T follicular helper cell (primary cell): ENCODE results near the gene CD80.
"Not testable (repeated sequence)": the region's sequence is repeated elsewhere in the genome, so short reads cannot be mapped to it uniquely, and the experiment has no call there.

Experiments used
- DNase-seq: peaks from one replicate; pipeline ENCODE4 v3.0.0-alpha.2; 2020; ENCODE audit warnings: low read depth
- total RNA-seq, 2 experiments: gene quantifications; one replicate each; lab custom pipeline; 2026; lab: John Stamatoyannopoulos, UW

CD80 gene
- 1.9 to 3.0 reads per million in 2 experiments for total RNA-seq

GRCh38 chr3:119559441-119559963 is at the start of gene CD80:
TSS of gene CD80 (minus strand) at chr3:119559614. CDS start at chr3:119557728, 1,886 bp downstream.
- peak; percentile 15 for DNase-seq

GRCh38 chr3:119608405-119609000 is 49.1 kb upstream of the CD80 start:
- DNase-seq = no peak

DNA sequence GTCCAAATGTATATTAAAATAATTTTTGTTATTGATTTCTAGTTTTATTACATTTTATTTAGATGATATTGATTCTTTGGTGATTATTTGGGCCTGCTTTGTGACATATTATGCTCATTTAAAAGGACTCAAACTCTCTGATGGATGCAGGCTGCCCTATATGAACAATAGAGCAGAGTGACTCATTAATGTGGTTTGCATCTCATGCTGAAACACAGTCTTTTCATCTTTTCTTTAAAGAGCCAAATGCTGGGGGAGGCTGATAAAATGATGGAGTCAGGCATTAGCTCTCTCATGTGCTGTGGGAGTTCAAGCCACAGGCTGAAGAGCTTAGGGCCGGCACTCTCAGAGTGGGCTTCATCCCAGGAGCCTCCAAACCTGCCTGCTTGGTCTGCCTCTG is 45.5 kb upstream of the CD80 start:
- DNase-seq = no peak

DNA sequence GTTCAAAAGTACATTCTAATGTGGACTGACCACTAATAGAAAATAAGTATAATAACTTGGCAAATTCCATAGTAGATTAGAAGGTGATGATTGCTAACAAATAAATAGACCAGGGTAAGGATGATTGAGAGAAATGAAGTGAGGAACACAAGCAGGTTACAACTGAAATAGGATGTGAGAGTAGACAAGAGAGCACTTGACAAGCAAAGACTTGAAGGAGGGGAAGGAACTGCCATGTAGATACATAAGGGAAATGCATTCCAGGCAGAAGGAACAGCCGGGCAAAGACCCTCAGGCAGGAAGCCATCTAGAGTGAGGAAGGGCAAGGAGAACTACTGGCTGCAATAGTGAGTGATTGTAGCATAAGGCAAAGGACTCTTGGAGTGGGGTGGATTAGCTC is 43.3 kb upstream of the CD80 start:
- DNase-seq = no peak

- DNase-seq = no peak
These were observed 41.7 kb upstream of the CD80 start for GRCh38 chr3:119601154-119601553.

- DNase-seq = no peak
These were observed 41.3 kb upstream of the CD80 start for GRCh38 chr3:119600732-119601131.

DNA sequence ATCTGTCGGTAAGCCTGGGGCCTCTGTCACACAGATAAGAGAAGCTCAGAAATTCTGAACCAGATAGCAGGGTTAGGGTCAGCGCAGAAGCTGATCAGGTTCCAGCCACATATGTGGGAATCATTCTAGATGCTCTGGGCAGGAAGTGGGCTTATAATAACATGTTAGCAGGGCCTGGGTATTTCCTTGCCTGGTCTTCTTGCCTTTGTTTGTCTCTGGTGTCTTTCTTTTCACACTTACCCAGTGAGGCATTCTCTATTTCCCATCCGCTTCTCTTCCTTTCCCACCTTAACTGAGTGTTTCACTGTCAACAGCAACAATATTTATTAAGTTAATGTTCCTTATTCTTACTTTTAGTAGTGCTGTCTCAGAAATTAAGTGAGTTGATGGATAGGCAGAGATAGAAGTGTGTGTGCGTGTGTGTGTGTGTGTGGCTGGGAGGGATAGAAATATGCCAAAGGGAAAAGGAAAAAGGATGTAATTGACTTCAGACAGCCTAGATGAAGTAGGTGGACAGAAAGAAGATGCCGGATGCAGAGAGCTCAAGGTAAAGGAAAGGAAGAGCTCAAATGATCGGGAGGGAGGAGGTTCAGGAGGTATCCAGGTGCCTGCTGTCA is 40.3 kb upstream of the CD80 start:
- no peak for DNase-seq

GRCh38 chr3:119598410-119599098 is 39.1 kb upstream of the CD80 start:
- no peak for DNase-seq

GRCh38 chr3:119597548-119598288 is 38.3 kb upstream of the CD80 start, which contains the start of gene PLA1A:
TSS of gene PLA1A (plus strand) at chr3:119597885. CDS start at chr3:119597914, 29 bp downstream.
- no peak for DNase-seq

DNA sequence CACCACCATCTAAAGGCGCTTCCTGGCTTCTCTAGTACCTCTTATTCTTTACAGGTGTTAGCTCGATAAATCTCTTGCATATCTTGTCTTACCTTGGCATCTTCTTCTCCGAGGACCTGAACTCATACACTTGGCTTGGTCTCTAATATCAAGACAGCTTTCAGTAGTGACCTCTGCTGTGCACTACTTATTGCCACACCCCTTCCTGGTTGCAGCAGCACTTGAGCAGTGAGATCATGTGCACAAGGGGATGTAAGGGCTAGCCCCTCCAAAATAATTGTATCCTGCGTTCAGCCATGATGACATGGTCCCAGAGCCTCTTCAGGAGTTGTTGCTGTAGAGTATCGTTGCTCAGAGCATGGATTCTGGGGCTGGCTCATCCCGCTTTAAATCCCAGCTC is 37.0 kb upstream of the CD80 start:
- DNase-seq = no peak

- no peak for DNase-seq
These were observed 36.4 kb upstream of the CD80 start for GRCh38 chr3:119595639-119596334.

DNA sequence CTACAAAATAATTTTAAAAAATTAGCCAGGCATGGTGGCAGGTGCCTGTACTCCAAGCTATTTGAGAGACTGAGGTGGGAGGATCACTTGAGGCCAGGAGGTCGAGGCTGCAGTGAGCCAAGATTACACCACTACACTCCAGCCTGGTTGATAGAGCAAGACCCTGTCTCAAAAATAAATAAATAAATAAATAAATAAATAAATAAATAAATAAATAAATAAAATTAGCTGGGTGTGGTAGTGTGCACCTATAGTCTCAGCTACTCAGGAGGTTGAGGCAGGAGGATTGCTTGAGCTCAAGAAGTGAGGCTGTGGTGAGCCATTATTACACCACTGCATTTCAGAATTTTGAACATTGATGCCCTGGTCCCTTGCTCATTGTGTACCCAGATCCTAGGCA is 35.5 kb upstream of the CD80 start:
- not testable (repeated sequence) for DNase-seq

DNA sequence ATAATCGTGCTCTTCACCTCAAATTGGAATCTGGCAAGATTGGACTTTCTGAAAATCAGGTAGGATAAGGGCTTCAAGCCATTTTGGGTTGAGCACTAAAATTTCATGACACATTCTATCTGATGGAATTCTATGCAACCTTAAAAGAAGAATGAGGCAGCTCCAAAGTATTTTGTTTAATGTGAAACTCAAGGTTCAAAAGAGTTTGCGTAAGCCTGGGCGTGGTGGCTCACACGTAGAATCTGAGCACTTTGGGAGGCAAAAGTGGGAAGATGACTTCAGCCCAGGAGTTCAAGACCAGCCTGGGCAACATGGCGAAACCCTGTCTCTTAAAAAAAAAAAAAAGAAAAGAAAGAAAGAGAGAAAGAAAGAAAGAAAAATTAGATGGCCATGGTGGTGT is 34.7 kb upstream of the CD80 start:
- DNase-seq = no peak

DNA sequence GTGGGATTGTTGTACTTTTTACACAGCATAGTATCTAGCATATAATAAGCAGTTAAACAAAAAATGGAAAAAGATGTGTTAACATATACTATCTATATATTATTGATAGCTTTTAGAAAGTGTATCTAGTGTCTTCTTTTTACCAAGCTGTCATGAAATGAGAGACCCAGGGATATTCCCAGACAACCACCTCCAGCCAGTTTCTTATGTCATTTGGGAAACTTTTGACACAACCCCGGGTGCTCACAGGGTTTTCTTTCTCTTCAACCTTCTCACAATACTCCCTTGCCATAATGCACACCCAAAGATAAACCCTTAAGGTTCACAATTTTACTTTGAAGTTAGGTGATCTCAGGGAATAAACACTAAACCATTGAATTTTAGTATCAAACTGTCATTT is 33.4 kb upstream of the CD80 start:
- DNase-seq = no peak

DNA sequence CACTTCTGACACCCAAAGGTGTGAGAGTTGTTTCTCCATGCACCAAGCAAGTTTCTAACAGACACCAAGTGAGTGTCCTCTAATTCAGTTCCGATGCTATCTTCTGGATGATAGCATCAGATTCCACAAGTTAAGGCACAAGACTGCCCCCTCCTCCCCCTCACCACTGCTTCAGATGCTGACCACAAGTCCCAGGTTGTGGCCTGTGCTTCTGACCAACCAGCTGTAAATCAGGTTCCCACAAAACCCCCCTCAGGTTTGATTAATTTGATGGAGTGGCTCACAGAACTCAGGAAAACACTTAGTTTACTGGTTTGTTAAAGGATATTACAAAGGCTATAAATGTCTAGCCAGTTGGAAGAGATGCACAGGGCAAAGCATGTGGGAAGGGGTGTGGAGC is 31.3 kb upstream of the CD80 start:
- no peak for DNase-seq

DNA sequence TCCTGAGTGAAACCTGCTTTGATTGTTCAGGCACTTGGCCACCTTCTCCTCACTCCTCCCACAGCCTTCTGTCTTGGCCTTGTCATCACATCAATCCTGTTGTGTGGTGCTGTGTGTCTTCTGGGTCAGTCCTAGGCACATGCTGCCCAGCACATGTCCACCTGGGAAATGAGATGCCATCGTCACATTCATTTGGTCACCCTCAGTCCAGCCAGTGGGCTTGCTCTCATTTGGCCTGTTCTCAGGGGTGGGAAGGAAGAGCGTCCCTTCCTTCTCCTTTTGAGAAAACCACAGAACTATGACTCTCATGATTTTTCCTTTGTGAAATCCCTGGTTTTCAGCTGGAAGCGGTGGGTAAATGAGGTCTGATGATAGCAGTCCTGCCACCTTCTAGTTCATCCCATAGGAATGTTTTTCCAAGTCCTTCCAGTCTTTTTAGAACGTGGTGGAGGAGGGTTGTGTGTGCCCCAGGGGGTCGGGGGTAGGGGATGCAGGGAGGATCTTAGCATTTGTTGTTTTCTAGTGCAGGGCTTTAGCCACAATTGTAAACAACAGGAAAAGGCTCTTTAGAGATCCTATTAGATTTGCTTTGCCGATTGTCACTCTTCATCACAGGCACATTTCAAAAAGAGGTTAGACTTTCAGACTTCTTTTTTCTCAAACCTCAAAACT is 29.8 kb upstream of the CD80 start:
- no peak for DNase-seq

DNA sequence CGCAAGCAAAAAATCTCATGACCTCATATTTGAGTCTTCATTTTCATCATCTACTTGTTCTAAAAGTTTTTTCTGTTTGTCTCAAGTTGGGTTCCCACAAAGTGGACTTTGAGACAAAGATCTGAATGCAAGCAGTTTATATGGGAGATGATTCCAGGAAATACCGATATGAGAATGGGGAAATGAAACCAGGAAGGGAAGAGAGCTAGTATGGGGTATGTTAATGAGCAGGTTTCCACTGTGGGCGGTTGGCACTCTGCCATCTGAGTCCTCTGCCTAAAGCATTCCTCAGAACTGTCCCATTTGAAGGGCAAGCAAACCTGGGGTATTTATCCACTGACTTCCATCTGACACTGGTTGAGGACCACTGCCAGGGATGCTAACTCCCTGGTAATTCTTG is 28.7 kb upstream of the CD80 start:
- DNase-seq = no peak

DNA sequence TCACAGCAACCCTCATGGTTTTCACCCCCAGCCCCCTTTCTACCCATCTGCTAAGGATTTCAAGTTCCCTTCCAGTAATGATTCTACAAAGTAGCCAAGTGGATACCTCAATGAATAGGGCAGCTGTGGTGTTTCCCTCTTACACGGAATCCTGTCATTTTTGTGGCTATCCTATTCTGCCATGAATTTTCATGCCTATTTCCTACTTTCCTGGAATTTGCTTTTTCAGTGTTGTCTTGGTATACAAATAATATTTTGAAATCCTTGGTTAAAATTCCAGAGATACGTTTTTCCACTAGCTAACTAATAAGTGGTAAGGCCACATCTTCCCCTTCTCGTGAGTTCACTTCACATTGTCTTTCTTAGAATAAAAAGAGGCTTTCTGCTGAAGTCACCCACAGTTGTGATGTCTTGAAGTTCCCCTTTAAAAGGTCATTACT is 27.3 kb upstream of the CD80 start:
- DNase-seq = no peak

- no peak for DNase-seq
These were observed 26.6 kb upstream of the CD80 start for GRCh38 chr3:119585856-119586570.

DNA sequence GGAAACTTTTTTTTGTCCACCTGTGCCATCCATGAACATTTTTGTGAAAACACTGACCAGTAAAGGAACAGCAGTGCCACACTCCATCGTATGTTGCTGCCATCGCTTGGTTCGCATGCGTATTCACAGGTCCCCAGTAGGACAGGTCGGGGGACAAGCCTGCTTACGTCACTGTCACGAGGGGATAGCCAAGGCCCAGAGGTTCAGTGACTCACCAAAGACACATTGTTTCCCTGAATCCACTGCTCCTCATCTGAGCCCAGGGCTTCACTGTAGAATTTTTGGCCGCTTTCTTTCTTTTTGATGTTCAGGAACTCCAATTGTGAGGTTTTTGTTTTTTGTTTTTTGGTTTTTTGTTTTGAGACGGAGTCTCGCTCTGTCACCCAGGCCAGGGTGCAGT is 25.8 kb upstream of the CD80 start:
- DNase-seq = no peak
